Spleen (tissue), 7 donors: ENCODE data around the gene ANO7.

Source experiments
- CTCF ChIP-seq, 11 experiments: fragments of 200-600 bp in 7 of 11; fragments of 450-650 bp in 4 of 11; sonication (generic) in 4 of 11; IDR thresholded peaks in 8 of 11; conservative IDR thresholded peaks in 3 of 11; 1 replicate in 7 of 11; 2 replicates in 4 of 11; pipeline versions ENCODE4 v1.4.0 to v1.8.0; 2016 to 2021; ENCODE audit warnings: antibody characterized with exemption in 11 of 11, inconsistent platforms in 4 of 11, mild to moderate bottlenecking in 1 of 11
- POLR2A ChIP-seq, 3 donors: fragments of 450-650 bp; IDR thresholded peaks; one replicate each; pipeline ENCODE4 v1.5.1; 2017; ENCODE audit warnings: antibody characterized with exemption in 3 of 3, mild to moderate bottlenecking in 1 of 3
- POLR2AphosphoS5 ChIP-seq, 3 donors: sonication (generic); formaldehyde crosslinking; IDR thresholded peaks; one replicate each; pipeline ENCODE4 v1.5.1; 2017; ENCODE audit warnings: antibody characterized with exemption in 3 of 3
- donor health status: DM: no; HTN: no; CAD: no; lungs with moderate emphysema.
- donor health status: DM: no; HTN: no; CAD: no.
- donor health status: DM: no; HTN: no; CAD: no.

- TF ChIP-seq CTCF (IDR thresholded peaks at IDR 0.05 in 8 of 11, conservative IDR thresholded peaks at IDR 0.05 in 3 of 11): no peak
- TF ChIP-seq POLR2A (IDR thresholded peaks at IDR 0.05): no peak
- no peak for TF ChIP-seq POLR2AphosphoS5 (IDR thresholded peaks at IDR 0.05)
These were observed 33.6 kb upstream of the ANO7 start for GRCh38 chr2:241154915-241155314.
